Thyroid gland (tissue), 4 donors: ENCODE measurements around the gene RGL3. TPM values are rescaled to one million over a fixed set of nuclear protein-coding genes. Genes with fewer than 3 reads are reported as not detected.
"Not testable (repeated sequence)": the region's sequence is repeated elsewhere in the genome, so short reads cannot be mapped to it uniquely, and the experiment has no call there.

Experiments used
- DNase-seq, 2 donors: peaks; one replicate each; pipeline ENCODE4 v3.0.0-alpha.2; 2019
- H3K27ac ChIP-seq, 3 donors: fragments of 200-600 bp; sonication (generic); 1 replicate in 2 of 3; 2 replicates in 1 of 3; pipeline ENCODE4 v1.5.1; 2016 to 2019; ENCODE audit warnings: mild to moderate bottlenecking in 1 of 3, moderate library complexity in 1 of 3
- H3K27me3 ChIP-seq: fragments of 200-600 bp; sonication (generic); one replicate; pipeline ENCODE4 v1.5.1; 2019
- H3K36me3 ChIP-seq, 2 donors: fragments of 200-600 bp; sonication (generic); one replicate each; pipeline ENCODE4 v1.5.1; 2016 to 2019
- H3K4me1 ChIP-seq, 2 donors: fragments of 200-600 bp; sonication (generic); one replicate each; pipeline ENCODE4 v1.5.1; 2017 to 2019
- H3K4me3 ChIP-seq, 3 donors: fragments of 200-600 bp; sonication (generic); replicated peaks in 1 of 3; 1 replicate in 2 of 3; 2 replicates in 1 of 3; pipeline ENCODE4 v1.5.1; 2016; ENCODE audit warnings: mild to moderate bottlenecking in 1 of 3
- H3K9me3 ChIP-seq: fragments of 200-600 bp; sonication (generic); one replicate; pipeline ENCODE4 v1.5.1; 2017
- POLR2A ChIP-seq, 2 donors: fragments of 450-650 bp; IDR thresholded peaks; one replicate each; pipeline ENCODE4 v1.6.1; 2017; ENCODE audit warnings: antibody characterized with exemption in 2 of 2, mild to moderate bottlenecking in 2 of 2, moderate library complexity in 1 of 2
- WGBS, 2 donors: methylation state at CpG; one replicate each; pipeline ENCODE4 v1.1.5; 2017; 5-methylcytosine and 5-hydroxymethylcytosine counted together
- intact Hi-C: fragments of 100-400 bp; cut with DNase I; formaldehyde crosslinking; loops from one replicate; pipeline ENCODE4 v1.15.1; 2023
- total RNA-seq, 4 donors: library from RNA; depleted of rRNA; stranded (reverse); fragments of >200 nt; gene quantifications; one replicate each; pipeline ENCODE4 v1.2.3, GENCODE V29; 2016
- TF ChIP-seq, protein P1 (sequence below), 6 experiments: fragments of 200-600 bp in 3 of 6; fragments of 450-650 bp in 3 of 6; sonication (generic) in 3 of 6; IDR thresholded peaks; one replicate each; pipeline ENCODE4 v1.5.1; 2016 to 2019; ENCODE audit warnings: antibody characterized with exemption in 6 of 6, mild to moderate bottlenecking in 2 of 6, inconsistent platforms in 1 of 6, moderate library complexity in 1 of 6

RGL3 gene
- total RNA-seq, 4 donors from 2014 or later, result 63.4 to 136 (median 101) TPM

DNA sequence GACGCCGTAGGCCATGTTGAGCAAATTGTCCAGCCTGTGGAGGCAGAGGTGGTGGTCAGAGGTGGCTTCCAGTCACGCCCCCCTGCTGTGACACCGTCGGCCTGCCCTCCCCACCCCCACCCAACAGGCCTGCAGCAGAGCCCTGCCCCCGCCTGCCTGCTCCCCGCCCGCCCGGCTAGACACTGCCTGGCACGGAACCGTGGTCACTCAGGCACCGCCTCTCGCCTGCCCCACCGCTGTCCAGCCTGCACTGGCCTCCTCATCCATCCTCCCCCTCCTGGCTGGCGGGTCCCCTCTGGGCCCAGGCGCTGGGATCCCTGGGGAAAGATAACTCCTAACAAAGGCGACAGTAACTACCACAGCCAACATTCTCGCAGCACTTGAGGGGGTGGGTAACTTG is 38.0 kb upstream of the RGL3 start:
- no peaks in the 10 kb centered on the region for H3K36me3 ChIP-seq
- intact Hi-C loops, result no loop called here
- H3K4me1 ChIP-seq, result no peaks in the 10 kb centered on the region
- no peak overlapping the region for H3K27ac ChIP-seq
- DNase-seq, result peak in 1 of 2 donors; percentile 14
- H3K9me3 ChIP-seq, result no peaks in the 10 kb centered on the region
- TF ChIP-seq POLR2A (IDR thresholded peaks at IDR 0.05), result no peak
- TF ChIP-seq, protein P1, sequence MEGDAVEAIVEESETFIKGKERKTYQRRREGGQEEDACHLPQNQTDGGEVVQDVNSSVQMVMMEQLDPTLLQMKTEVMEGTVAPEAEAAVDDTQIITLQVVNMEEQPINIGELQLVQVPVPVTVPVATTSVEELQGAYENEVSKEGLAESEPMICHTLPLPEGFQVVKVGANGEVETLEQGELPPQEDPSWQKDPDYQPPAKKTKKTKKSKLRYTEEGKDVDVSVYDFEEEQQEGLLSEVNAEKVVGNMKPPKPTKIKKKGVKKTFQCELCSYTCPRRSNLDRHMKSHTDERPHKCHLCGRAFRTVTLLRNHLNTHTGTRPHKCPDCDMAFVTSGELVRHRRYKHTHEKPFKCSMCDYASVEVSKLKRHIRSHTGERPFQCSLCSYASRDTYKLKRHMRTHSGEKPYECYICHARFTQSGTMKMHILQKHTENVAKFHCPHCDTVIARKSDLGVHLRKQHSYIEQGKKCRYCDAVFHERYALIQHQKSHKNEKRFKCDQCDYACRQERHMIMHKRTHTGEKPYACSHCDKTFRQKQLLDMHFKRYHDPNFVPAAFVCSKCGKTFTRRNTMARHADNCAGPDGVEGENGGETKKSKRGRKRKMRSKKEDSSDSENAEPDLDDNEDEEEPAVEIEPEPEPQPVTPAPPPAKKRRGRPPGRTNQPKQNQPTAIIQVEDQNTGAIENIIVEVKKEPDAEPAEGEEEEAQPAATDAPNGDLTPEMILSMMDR (IDR thresholded peaks at IDR 0.05), result no peak
- no peak overlapping the region for H3K4me3 ChIP-seq
- 24 to 30% methylated on average over 8 to 14 of the region's 18 CpGs for WGBS, 2 donors
- no peaks in the 10 kb centered on the region for H3K27me3 ChIP-seq

DNA sequence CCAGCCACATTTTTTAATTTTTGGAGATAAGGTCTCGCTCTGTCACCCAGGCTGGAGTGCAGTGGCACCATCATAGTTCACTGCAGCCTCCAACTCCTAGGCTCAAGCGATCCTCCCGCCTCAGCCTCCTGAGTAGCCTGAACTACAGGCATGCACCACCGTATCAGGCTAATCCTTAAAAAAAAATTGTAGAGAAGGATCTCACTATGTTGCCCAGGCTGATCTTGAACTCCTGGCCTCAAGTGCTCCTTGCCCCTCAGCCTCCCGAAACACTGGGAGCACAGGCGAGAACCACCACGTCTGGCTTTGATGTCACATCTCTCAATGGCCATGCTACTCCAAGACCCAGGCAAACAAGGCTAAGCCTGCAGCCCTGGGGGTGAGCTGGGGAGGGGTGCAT is 37.5 kb upstream of the RGL3 start:
- no peaks in the 10 kb centered on the region for H3K36me3 ChIP-seq
- TF ChIP-seq, protein P1 (IDR thresholded peaks at IDR 0.05), result no peak
- no peak for TF ChIP-seq POLR2A (IDR thresholded peaks at IDR 0.05)
- intact Hi-C loops, result no loop called here
- H3K9me3 ChIP-seq, result no peaks in the 10 kb centered on the region
- H3K27ac ChIP-seq, result no peak overlapping the region
- H3K4me1 ChIP-seq, result no peaks in the 10 kb centered on the region
- H3K27me3 ChIP-seq, result no peaks in the 10 kb centered on the region
- no peak overlapping the region for H3K4me3 ChIP-seq
- 92 to 93% methylated on average over 7 of the region's 7 CpGs for WGBS, 2 donors
- no peak for DNase-seq

DNA sequence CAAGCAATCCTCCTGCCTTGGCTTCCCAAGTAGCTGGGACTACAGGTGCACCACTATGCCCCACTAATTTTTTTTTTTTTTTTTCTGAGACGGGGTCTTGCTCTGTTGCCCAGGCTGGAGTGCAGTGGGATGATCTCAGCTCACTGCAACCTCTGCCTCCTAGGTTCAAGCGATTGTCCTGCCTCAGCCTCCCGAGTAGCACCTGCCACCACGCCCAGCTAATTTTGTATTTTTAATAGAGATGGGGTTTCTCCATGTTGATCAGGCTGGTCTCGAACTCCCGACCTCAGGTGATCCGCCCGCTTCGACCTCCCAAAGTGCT is 36.1 kb upstream of the RGL3 start:
- WGBS, 2 donors, result 82 to 94% methylated on average over 9 of the region's 9 CpGs
- H3K4me1 ChIP-seq, H3K9me3 ChIP-seq, DNase-seq, H3K36me3 ChIP-seq, H3K27me3 ChIP-seq, H3K4me3 ChIP-seq, H3K27ac ChIP-seq, intact Hi-C loops: not testable (repeated sequence)

DNA sequence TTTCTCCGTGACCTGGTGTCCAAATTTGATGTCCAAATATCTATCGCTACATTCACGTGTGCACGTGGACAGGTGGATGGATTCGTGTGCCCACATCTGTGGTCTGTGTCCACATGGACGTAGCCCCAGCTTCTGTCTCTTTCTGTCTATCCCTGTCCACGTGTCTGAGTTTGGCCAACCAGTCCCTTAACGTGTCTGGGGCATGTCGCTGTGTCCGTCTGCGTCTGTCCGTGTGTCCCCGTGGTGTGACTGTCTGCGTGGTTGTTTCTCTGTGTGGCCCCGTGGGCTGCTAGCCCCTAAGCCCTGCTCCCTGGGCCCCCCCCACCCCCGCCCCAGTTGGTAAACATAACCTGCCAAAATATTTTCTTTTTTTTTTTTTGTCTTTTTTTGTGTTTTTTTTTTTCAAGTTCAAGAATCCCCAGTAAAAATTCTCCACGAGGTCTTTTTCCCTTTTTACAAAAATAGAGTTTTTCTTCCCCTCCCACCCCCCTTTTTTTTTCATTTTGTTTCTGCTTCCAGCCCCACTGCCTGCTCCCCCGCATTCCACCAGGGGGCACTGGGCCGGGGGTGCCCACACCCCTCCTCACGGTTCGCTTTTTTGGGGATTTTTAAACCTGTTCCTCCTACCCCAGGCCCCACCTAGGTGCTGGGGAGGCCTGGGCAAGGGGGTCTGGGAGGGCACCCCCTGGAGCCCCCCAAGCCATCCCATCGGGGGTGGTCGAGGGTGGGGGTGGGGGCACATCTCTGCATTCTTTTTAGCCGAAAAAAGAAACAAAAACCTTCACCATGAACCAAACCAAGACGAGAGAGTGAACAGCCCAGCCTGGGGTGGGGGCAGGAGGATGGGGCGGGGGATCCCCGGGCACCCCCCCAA is 34.6 kb upstream of the RGL3 start:
- 55 to 60% methylated on average over 27 of the region's 27 CpGs for WGBS, 2 donors
- intact Hi-C loops, result no loop called here

DNA sequence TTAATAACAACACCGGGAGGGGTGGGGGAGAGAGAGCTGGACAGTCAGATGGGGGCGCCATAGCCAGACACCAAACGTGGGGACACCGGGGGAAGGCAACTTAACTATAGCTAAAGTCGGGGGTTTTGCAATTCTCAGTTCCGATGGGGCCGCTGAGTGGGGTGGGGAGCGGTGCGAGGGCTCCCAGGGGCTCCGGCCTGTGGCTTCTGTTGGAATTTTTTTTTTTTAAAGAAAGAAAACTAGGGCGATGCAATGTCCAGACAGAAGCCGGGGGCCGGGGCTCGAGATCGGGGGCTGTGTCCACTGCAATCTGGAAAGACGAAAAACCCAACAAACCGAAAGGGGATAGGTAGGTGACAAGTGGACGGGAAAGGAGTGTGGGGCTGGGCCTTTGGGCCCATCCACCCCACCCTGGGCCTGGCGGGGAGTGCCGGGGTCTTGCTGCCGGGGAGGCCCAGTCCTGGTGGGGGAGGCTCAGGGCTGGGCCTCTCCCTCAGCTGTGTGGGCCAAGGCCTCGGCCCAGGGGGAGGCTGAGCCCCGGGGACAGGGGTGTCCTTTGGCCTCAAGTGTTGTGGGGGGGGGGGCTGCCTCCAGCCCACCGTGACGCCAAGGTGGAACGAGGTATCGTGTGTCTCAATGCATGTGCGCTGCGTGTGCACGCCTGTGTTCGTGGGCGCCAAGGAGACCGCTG is 33.7 kb upstream of the RGL3 start:
- intact Hi-C loops, result no loop called here
- TF ChIP-seq, protein P1 (IDR thresholded peaks at IDR 0.05), result no peak
- TF ChIP-seq POLR2A (IDR thresholded peaks at IDR 0.05), result no peak
- Histone ChIP-seq H3K36me3 (peaks cover 21% of the 10 kb centered on the region in 2 donors), H3K27ac (no peak overlapping the region), H3K4me1 (no peaks in the 10 kb centered on the region), H3K4me3 (no peak overlapping the region), H3K9me3 (no peaks in the 10 kb centered on the region), H3K27me3 (no peaks in the 10 kb centered on the region)
- 73 to 78% methylated on average over 31 of the region's 33 CpGs for WGBS, 2 donors
- DNase-seq, result no peak

More for the DNA sequence above, 34.6 kb upstream of the RGL3 start:
- no peaks in the 10 kb centered on the region for H3K9me3 ChIP-seq
- no peak for TF ChIP-seq POLR2A (IDR thresholded peaks at IDR 0.05)
- TF ChIP-seq, protein P1 (IDR thresholded peaks at IDR 0.05), result peak in 1 of 6 experiments; percentile 21
- H3K4me1 ChIP-seq, result no peaks in the 10 kb centered on the region
- H3K4me3 ChIP-seq, result no peak overlapping the region
- DNase-seq, result no peak
- H3K27me3 ChIP-seq, result no peaks in the 10 kb centered on the region
- peaks cover 12% of the 10 kb centered on the region in 2 donors for H3K36me3 ChIP-seq
- no peak overlapping the region for H3K27ac ChIP-seq
